Muscle of leg (tissue), 11 donors: Measurements from ENCODE around the gene CDK5. TPM values are rescaled to one million over a fixed set of nuclear protein-coding genes. Genes with fewer than 3 reads are reported as not detected.

ENCODE experiments used
- DNase-seq: peaks from one replicate; pipeline ENCODE4 v3.0.0; 2013
- H3K27ac ChIP-seq: one replicate; pipeline ENCODE4 v1.5.1; 2013; ENCODE audit warnings: mild to moderate bottlenecking, low read length, control low read depth
- H3K27me3 ChIP-seq: one replicate; pipeline ENCODE4 v1.6.1; 2013; ENCODE audit warnings: low read length; ENCODE audit not compliant: control insufficient read depth, insufficient read depth
- H3K36me3 ChIP-seq: one replicate; pipeline ENCODE4 v1.6.1; 2013; ENCODE audit warnings: low read length; ENCODE audit not compliant: control insufficient read depth, insufficient read depth
- H3K4me1 ChIP-seq: one replicate; pipeline ENCODE4 v1.6.1; 2013; ENCODE audit warnings: low read length; ENCODE audit not compliant: control insufficient read depth, insufficient read depth
- H3K4me3 ChIP-seq: one replicate; pipeline ENCODE4 v1.5.1; 2013; ENCODE audit warnings: low read length, control low read depth
- H3K9me3 ChIP-seq: replicated peaks from 2 replicates; pipeline ENCODE4 v1.6.1; 2013; ENCODE audit warnings: low read depth, low read length; ENCODE audit not compliant: control insufficient read depth
- WGBS: methylation state at CpG from one replicate; pipeline ENCODE4 v1.1.5; 2013; ENCODE audit warnings: missing lambda C conversion rate; ENCODE audit not compliant: insufficient coverage; 5-methylcytosine and 5-hydroxymethylcytosine counted together
- polyA plus RNA-seq, 8 donors: library from polyadenylated mRNA; unstranded; fragments of 120-200 nt; gene quantifications; one replicate each; pipeline versions ENCODE4 v1.2.1 to v1.2.3, GENCODE V29; 2013; ENCODE audit warnings: inconsistent platforms in 1 of 8, low replicate concordance in 1 of 8; ENCODE audit not compliant: insufficient read length in 8 of 8, insufficient read depth in 1 of 8
- total RNA-seq: library from RNA; stranded (reverse); fragments of 120-200 nt; gene quantifications from one replicate; pipeline ENCODE4 v1.2.4, GENCODE V29; 2013

The CDK5 gene
- total and polyA plus RNA-seq, 9 donors: 8.2 to 12.2 (median 10.2) TPM

DNA sequence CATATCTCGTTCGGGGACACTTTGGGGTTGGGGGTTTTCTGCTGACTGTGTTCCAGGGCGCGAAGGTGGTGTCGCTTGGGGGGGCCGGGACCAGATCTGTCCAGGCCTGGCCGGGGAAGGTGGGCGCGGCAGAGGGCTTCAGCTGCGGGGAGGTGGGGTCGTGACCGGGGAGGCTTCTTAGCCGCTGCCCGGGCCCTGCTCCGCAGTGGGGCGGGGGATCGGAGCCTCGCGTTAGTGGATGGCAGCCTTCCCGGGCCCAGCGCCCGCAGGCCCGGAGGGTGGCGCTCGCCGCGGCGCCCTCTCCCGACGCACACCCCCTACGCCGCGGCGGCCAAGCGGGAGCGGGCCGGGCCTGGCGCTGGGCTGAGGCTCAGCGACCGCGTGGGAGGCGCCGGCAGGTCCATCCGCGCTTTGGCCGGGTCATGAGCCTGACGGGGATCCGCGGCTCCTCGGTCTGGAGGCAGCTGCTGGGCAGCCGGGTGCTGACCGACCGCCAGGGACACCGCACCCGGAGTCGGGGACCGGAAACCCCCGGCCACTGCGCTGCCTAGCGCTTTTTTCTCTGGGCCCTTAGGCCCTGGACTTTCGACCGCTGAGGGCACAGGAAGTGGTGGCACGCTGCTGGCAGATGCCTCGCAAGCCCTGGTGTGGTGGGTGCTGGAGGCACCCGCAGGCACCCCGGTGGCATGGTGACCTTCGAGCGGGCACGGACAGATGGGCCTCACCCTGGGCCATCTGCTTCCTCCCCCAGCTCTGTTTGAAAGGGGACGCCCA lies 29.7 kb upstream of the CDK5 start:
- Histone ChIP-seq H3K27ac (peak overlapping the region; percentile 91), H3K36me3 (peaks cover 17% of the 10 kb centered on the region), H3K4me1 (peaks cover 66% of the 10 kb centered on the region), H3K27me3 (no peaks in the 10 kb centered on the region), H3K9me3 (no peaks in the 10 kb centered on the region), H3K4me3 (peak overlapping the region; percentile 87)
- 2% methylated on average over 66 of the region's 70 CpGs for WGBS
- DNase-seq: peak; percentile 72

DNA sequence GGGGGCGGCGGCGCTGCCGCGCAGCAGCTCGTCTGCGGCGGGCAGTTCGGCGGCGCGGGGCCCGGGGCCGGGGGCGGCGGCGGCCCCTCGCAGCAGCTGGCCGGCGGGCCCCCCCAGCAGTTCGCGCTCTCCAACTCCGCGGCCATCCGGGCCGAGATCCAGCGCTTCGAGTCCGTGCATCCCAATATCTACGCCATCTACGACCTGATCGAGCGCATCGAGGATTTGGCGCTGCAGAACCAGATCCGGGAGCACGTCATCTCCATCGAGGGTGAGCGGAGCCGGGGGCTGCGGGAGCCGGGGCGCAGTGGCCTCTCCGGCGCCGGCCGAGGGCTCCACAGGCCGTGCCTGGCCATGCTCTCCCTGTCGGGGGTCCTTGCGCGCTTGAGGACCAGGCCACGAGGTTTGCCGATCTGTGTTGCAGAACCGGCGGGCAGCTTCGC lies 29.1 kb upstream of the CDK5 start:
- WGBS: under 1% methylated on average over 47 of the region's 56 CpGs
- H3K4me1 ChIP-seq: peaks cover 69% of the 10 kb centered on the region
- H3K27me3 ChIP-seq: no peaks in the 10 kb centered on the region
- peak overlapping the region; percentile 87 for H3K4me3 ChIP-seq
- no peaks in the 10 kb centered on the region for H3K9me3 ChIP-seq
- peak; percentile 70 for DNase-seq
- peaks cover 11% of the 10 kb centered on the region for H3K36me3 ChIP-seq
- peak overlapping the region; percentile 90 for H3K27ac ChIP-seq

GRCh38 chr7:151085691-151086620 lies 28.3 kb upstream of the CDK5 start, which contains the start of gene AGAP3:
TSS of gene AGAP3 (plus strand) at chr7:151086475. CDS start at chr7:151086742, 267 bp downstream.
- H3K36me3 ChIP-seq: peaks cover 2% of the 10 kb centered on the region
- H3K27ac ChIP-seq: peak within 1 kb of the TSS; percentile 97
- peaks cover 68% of the 10 kb centered on the region for H3K4me1 ChIP-seq
- DNase-seq: peak; percentile 95
- under 1% methylated on average over 63 of the region's 84 CpGs for WGBS
- no peaks in the 10 kb centered on the region for H3K9me3 ChIP-seq
- no peaks in the 10 kb centered on the region for H3K27me3 ChIP-seq
- H3K4me3 ChIP-seq: peak within 1 kb of the TSS; percentile 87

DNA sequence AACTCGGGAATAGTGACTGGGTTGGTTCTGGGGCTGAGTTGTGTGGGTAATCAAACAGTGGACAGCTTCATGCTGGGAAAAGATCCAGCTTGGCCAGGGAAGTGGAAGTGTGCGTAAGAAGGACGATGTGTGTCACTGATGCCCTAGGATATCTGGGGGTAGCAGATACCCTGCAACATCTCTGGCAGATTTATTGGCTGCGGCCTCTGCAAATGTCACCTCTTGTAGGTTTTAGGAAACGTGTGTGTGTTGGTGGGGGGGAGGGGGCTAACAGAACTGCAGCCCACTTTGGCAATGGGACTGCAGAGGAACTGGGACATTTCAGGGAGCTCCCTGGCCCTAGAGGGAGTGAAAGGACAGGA lies 27.6 kb upstream of the CDK5 start:
- Histone ChIP-seq H3K4me3 (peak overlapping the region; percentile 52), H3K27me3 (no peaks in the 10 kb centered on the region), H3K9me3 (no peaks in the 10 kb centered on the region), H3K27ac (peak overlapping the region; percentile 97), H3K4me1 (peaks cover 66% of the 10 kb centered on the region), H3K36me3 (peaks cover 2% of the 10 kb centered on the region)
- DNase-seq: no peak
- WGBS: 32% methylated on average over 5 of the region's 5 CpGs

GRCh38 chr7:151083824-151084160 lies 26.1 kb upstream of the CDK5 start:
- no peaks in the 10 kb centered on the region for H3K36me3 ChIP-seq
- H3K27me3 ChIP-seq: no peaks in the 10 kb centered on the region
- peaks cover 64% of the 10 kb centered on the region for H3K4me1 ChIP-seq
- DNase-seq: no peak
- peak overlapping the region; percentile 47 for H3K27ac ChIP-seq
- H3K9me3 ChIP-seq: no peaks in the 10 kb centered on the region
- peak overlapping the region; percentile 72 for H3K4me3 ChIP-seq
- WGBS: no CpG with 5 or more reads among the region's 3 CpGs

GRCh38 chr7:151083071-151083823 lies 25.6 kb upstream of the CDK5 start, which contains the start of gene TMUB1:
TSS of gene TMUB1 (minus strand) at chr7:151083493. CDS start at chr7:151082563, 930 bp downstream.
- Histone ChIP-seq H3K4me1 (peaks cover 63% of the 10 kb centered on the region), H3K27me3 (no peaks in the 10 kb centered on the region), H3K27ac (peak within 1 kb of the TSS; percentile 93), H3K9me3 (no peaks in the 10 kb centered on the region), H3K4me3 (peak within 1 kb of the TSS; percentile 72), H3K36me3 (no peaks in the 10 kb centered on the region)
- DNase-seq: peak; percentile 77
- under 1% methylated on average over 50 of the region's 69 CpGs for WGBS

DNA sequence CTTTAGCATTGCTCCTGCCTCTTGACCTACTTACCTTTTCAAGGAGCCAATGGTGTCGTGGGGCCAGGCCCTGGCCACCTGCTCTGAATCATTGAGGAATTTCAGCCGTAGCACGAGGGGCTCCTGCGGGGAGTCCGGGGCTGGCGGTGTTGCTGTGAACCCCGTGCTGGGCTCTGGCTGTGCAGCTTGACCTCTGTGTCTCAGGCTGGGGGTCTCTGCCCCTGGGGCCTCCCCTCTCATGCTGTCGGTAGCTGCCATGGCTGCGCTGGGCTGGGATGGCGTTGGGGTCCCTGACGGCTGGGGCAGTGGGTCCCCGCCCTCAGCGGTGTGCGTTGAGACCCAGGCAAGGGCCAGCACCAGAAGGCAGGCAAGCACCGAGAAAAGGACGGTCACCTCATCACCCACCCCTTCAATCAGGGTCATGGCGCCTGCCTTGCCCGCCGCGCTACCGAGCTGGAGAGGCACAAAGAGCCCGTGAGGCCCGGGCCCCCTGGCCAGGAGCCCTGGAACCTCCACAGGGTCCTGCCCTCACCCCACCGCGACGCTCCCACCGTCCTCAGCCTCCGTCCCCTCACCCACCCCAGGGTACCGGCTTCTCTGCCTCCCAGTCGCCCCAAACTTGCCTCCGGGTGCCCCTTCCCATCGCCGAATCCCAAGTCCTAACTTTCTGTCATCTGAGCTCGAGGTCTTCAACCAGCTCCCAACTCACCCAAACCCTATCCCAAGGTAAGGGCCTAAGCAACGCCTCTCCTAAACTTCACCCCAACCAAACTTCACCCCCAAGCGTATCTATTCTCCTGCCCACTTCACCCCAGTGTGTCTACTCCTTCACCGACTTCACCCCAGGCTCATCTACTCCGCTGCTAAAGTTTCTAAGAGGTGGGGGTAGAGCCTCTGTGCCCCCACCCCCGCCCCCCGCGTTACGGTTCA lies 24.7 kb upstream of the CDK5 start:
- Histone ChIP-seq H3K4me1 (peaks cover 59% of the 10 kb centered on the region), H3K36me3 (no peaks in the 10 kb centered on the region), H3K4me3 (peak overlapping the region; percentile 72), H3K9me3 (no peaks in the 10 kb centered on the region), H3K27ac (peak overlapping the region; percentile 93), H3K27me3 (no peaks in the 10 kb centered on the region)
- no peak for DNase-seq
- WGBS: 58% methylated on average over 34 of the region's 42 CpGs

GRCh38 chr7:151081170-151082101 lies 23.7 kb upstream of the CDK5 start:
- peak overlapping the region; percentile 93 for H3K27ac ChIP-seq
- 15% methylated on average over 53 of the region's 64 CpGs for WGBS
- H3K27me3 ChIP-seq: no peaks in the 10 kb centered on the region
- H3K4me1 ChIP-seq: peaks cover 59% of the 10 kb centered on the region
- H3K4me3 ChIP-seq: peak overlapping the region; percentile 95
- no peak for DNase-seq
- no peaks in the 10 kb centered on the region for H3K9me3 ChIP-seq
- peaks cover 6% of the 10 kb centered on the region for H3K36me3 ChIP-seq
